ENCODE data around the gene VPS11. TPM values are rescaled to one million over a fixed set of nuclear protein-coding genes. Genes with fewer than 3 reads are reported as not detected.

VPS11 gene
- total and polyA plus RNA-seq, 10 of the 15 experiments (the other 5 are each of a cell fraction or from before 2014, with no cell fraction given) = 15.8 to 26.4 (median 24.5) TPM

DNA sequence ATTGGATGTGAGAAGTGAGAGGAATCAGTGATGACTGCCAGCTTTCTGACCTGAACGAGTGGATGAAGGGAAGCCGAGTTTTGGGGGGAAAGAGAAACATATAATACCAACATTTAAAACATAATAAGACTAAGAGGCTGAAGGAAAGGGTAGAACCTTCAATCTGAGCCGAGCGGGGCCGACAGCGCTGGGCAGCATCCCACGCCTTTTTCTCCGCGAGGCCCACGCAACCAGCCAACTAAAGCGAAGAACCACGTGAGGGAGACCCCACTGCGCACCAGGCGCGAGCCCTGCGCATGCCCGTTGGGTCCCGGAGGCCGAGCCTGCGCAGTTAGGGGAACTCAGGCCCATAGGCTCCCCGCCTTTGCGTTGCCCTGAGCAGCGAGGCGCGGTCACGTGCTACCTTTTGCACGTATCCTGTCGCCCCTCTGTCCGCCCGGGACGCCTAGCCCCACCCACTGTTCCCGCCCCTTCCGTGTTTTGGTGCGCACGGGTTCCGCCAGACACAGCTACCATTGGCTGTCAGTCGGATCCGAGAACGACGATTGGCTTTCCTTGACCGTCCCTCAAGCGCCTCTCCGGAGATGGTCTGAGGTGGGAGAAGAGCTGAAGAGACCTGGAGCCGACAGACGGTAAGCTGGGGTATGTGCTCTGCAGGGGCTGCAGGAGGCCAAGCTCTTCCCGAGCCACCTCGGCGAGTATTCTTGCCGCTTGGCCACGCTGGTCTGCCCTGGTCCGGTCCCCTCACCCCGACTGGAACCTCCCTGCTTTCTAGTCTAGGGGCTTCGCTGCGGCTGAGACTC lies 53.6 kb downstream of the VPS11 start, which contains the start of gene HINFP:
Gene HINFP, plus strand, starts transcription at position 573 of the 803 bp plus-strand sequence. CDS start 5,365 bp downstream, outside the sequence.
- Histone ChIP-seq H3K27me3 (replicated peaks in 1 of 2; ENCODE audit: control insufficient read depth in 2 of 2, insufficient read depth in 2 of 2, low read length in 1 of 2) (no peaks in the 10 kb centered on the region), H3K9me3 (replicated peaks; ENCODE audit: control insufficient read depth, insufficient read depth, low read length) (no peaks in the 10 kb centered on the region), H3K9ac (ENCODE audit: control insufficient read depth, insufficient read depth, low read length) (peak within 1 kb of the TSS; percentile 72), H3K36me3 (ENCODE audit: control insufficient read depth in 2 of 2, insufficient read depth in 2 of 2, low read length in 1 of 2) (peaks cover 0 to under 1% of the 10 kb centered on the region in 2 experiments; a peak in 3 of 4 replicates), H3K4me1 (ENCODE audit: control insufficient read depth, insufficient read depth, low read length) (peaks cover 13% of the 10 kb centered on the region), H3K79me2 (ENCODE audit: control insufficient read depth, insufficient read depth, low read length) (peaks cover 21% of the 10 kb centered on the region), H2AFZ (ENCODE audit: control insufficient read depth, low read depth, low read length) (peak within 1 kb of the TSS; percentile 88), H3K27ac (ENCODE audit: control insufficient read depth, insufficient read depth) (peak within 1 kb of the TSS; percentile 65), H4K20me1 (ENCODE audit: control insufficient read depth, insufficient read depth) (no peaks in the 10 kb centered on the region), H3K4me2 (ENCODE audit: control insufficient read depth, insufficient read depth) (peak within 1 kb of the TSS; percentile 90), H3K4me3 (peak within 1 kb of the TSS; percentile 92)
- in situ Hi-C loops (cut with MboI) (no loop called here), intact Hi-C loops (cut with micrococcal nuclease; ENCODE audit: unreplicated experiment) (no loop called here)
- FAIRE-seq (peak; percentile 99), DNase-seq (ENCODE audit: low read depth, low spot score) (peak; percentile 99), ATAC-seq (peak; percentile 99)
- ChIA-PET POLR2A (interaction anchor here (0.7 to 6.9 kb wide), 12 partner anchors 12 to 391 kb away, joined by 3 to 76 read pairs (median 5); partner anchors contain the start of genes C2CD2L, CENATAC, DPAGT1 and HMBS), RAD21 (ENCODE audit: unreplicated experiment) (interaction anchor here (0.6 to 2.6 kb wide), 9 partner anchors 12 to 330 kb away, joined by 3 to 22 read pairs (median 5); partner anchors contain the start of genes C2CD2L, DDX6, DPAGT1 and HMBS), CTCF (interaction anchor here (0.6 to 2.2 kb wide), 13 partner anchors 9 to 201 kb away, joined by 3 to 9 read pairs (median 5); partner anchors contain the start of genes C2CD2L and DPAGT1), SMC1A (ENCODE audit: uncharacterized antibody, unreplicated experiment) (interaction anchor here (0.7 to 5.0 kb wide), 12 partner anchors 10 to 203 kb away, joined by 3 to 32 read pairs (median 3); partner anchors contain the start of gene DPAGT1)
- under 1% methylated on average over 54 of the region's 54 CpGs for WGBS (ENCODE audit: insufficient coverage, insufficient replicate concordance, low lambda C conversion rate, missing lambda C conversion rate)
- BruUV-seq (replicated peaks) = no TSS peak
- TF ChIP-seq SPI1 (IDR thresholded peaks at IDR 0.05; ENCODE audit: borderline replicate concordance, insufficient read depth, low read depth, low read length) (peak; percentile 17; the same call in 1 of the 2 replicates), SRF (IDR thresholded peaks at IDR 0.05; ENCODE audit: low read depth in 2 of 2, low read length in 2 of 2) (no peak), ZSCAN29 (IDR thresholded peaks at IDR 0.05) (no peak), BHLHE40 (IDR thresholded peaks at IDR 0.05; ENCODE audit: borderline replicate concordance in 1 of 2, low read depth in 2 of 2, low read length in 1 of 2) (peak; percentile 89 to 96), SREBF1 (IDR thresholded peaks at IDR 0.05; ENCODE audit: low read length) (no peak), ZNF24 (IDR thresholded peaks at IDR 0.05) (peak; percentile 23; the same call in 1 of the 2 replicates), BACH1 (IDR thresholded peaks at IDR 0.05; ENCODE audit: borderline replicate concordance) (peak; percentile 8; the same call in 1 of the 2 replicates), KAT2A (conservative IDR thresholded peaks at IDR 0.05; ENCODE audit: control insufficient read depth, low read depth, low read length) (no peak), ATF7 (IDR thresholded peaks at IDR 0.05; ENCODE audit: low read depth) (peak; percentile 58), CBFB (IDR thresholded peaks at IDR 0.05; ENCODE audit: low read depth) (0 out of 2 replicates have a peak, but pooled peaks have one; percentile 13), MTA2 (IDR thresholded peaks at IDR 0.05; ENCODE audit: low read depth) (no peak), CHD4 (IDR thresholded peaks at IDR 0.05) (no peak), CEBPB (IDR thresholded peaks at IDR 0.05; ENCODE audit: borderline replicate concordance in 1 of 2, low read depth in 2 of 2, low read length in 2 of 2) (no peak), DPF2 (IDR thresholded peaks at IDR 0.05) (peak; percentile 85), TCF7 (IDR thresholded peaks at IDR 0.05; ENCODE audit: borderline replicate concordance) (no peak), PAX8 (IDR thresholded peaks at IDR 0.05) (no peak)
- TF ChIP-seq, protein P1, sequence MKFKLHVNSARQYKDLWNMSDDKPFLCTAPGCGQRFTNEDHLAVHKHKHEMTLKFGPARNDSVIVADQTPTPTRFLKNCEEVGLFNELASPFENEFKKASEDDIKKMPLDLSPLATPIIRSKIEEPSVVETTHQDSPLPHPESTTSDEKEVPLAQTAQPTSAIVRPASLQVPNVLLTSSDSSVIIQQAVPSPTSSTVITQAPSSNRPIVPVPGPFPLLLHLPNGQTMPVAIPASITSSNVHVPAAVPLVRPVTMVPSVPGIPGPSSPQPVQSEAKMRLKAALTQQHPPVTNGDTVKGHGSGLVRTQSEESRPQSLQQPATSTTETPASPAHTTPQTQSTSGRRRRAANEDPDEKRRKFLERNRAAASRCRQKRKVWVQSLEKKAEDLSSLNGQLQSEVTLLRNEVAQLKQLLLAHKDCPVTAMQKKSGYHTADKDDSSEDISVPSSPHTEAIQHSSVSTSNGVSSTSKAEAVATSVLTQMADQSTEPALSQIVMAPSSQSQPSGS (IDR thresholded peaks at IDR 0.05; ENCODE audit: low read length) = no peak
- TF ChIP-seq, protein P2, sequence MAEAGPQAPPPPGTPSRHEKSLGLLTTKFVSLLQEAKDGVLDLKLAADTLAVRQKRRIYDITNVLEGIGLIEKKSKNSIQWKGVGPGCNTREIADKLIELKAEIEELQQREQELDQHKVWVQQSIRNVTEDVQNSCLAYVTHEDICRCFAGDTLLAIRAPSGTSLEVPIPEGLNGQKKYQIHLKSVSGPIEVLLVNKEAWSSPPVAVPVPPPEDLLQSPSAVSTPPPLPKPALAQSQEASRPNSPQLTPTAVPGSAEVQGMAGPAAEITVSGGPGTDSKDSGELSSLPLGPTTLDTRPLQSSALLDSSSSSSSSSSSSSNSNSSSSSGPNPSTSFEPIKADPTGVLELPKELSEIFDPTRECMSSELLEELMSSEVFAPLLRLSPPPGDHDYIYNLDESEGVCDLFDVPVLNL (IDR thresholded peaks at IDR 0.05; ENCODE audit: low read depth, low read length) = peak; percentile 32; the same call in 1 of the 2 replicates
- TF ChIP-seq, protein P3, sequence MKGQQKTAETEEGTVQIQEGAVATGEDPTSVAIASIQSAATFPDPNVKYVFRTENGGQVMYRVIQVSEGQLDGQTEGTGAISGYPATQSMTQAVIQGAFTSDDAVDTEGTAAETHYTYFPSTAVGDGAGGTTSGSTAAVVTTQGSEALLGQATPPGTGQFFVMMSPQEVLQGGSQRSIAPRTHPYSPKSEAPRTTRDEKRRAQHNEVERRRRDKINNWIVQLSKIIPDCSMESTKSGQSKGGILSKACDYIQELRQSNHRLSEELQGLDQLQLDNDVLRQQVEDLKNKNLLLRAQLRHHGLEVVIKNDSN (IDR thresholded peaks at IDR 0.05; ENCODE audit: borderline replicate concordance, extremely low read length, insufficient read depth, low read depth, low read length) = peak; percentile 95

Data from GM12878 (cell line).